ENCODE data around the gene BMP6. TPM values are rescaled to one million over a fixed set of nuclear protein-coding genes. Genes with fewer than 3 reads are reported as not detected.

The BMP6 gene
- total and polyA plus RNA-seq, 2 of the 8 experiments (the other 6 are each of a cell fraction or from before 2014, with no cell fraction given) = 2.0 to 2.1 TPM

GRCh38 chr6:7727946-7728854 is 2.3 kb downstream of the BMP6 start:
- Histone ChIP-seq H4K5ac (ENCODE audit: insufficient read length, low read depth, low read length) (no peak overlapping the region), H3K27ac (ENCODE audit: low read depth, low read length) (no peak overlapping the region), H3K79me1 (ENCODE audit: low read depth, low read length) (no peaks in the 10 kb centered on the region), H3K56ac (replicated peaks; ENCODE audit: insufficient read length, low read depth, low read length) (no peak overlapping the region), H3K4me1 (replicated peaks in 1 of 4; ENCODE audit: control insufficient read depth in 3 of 4, insufficient read depth in 4 of 4, low read length in 3 of 4) (peaks cover 9 to 20% (median 12%) of the 10 kb centered on the region in 4 experiments; a peak in 6 of 7 replicates), H3K4me3 (ENCODE audit: extremely low read depth in 1 of 4, insufficient read depth in 2 of 4, low read depth in 3 of 4, low read length in 4 of 4) (peak overlapping the region; percentile 27 to 65 (median 44); a peak in 7 of 8 replicates), H4K91ac (replicated peaks; ENCODE audit: insufficient read length, low read length) (no peak overlapping the region), H3K14ac (ENCODE audit: insufficient read length) (no peak overlapping the region), H2BK5ac (ENCODE audit: low read depth, low read length) (no peak overlapping the region), H2AFZ (ENCODE audit: low read length) (no peak overlapping the region), H3K27me3 (replicated peaks in 1 of 4; ENCODE audit: control insufficient read depth in 3 of 4, extremely low read depth in 1 of 4, insufficient read depth in 3 of 4, low read length in 3 of 4) (peaks cover 54 to 69% (median 63%) of the 10 kb centered on the region in 4 experiments), H2AK5ac (ENCODE audit: low read depth, low read length) (no peak overlapping the region), H3K4ac (replicated peaks; ENCODE audit: insufficient read length, low read depth, low read length) (no peak overlapping the region), H3K23me2 (ENCODE audit: low read depth, low read length) (peaks cover 9% of the 10 kb centered on the region), H4K8ac (ENCODE audit: extremely low read depth, insufficient read depth, low read length) (no peak overlapping the region; the same call in 1 of the 2 replicates), H4K20me1 (replicated peaks in 1 of 2; ENCODE audit: control insufficient read depth in 1 of 2, insufficient read depth in 2 of 2, low read length in 2 of 2) (peaks cover 0 to 5% of the 10 kb centered on the region in 2 experiments), H2BK15ac (ENCODE audit: low read length) (no peak overlapping the region), H3K18ac (ENCODE audit: extremely low read depth, low read length) (no peak overlapping the region), H3K23ac (ENCODE audit: insufficient read length) (no peak overlapping the region), H2BK120ac (replicated peaks; ENCODE audit: low read depth, low read length) (no peak overlapping the region), H3K79me2 (ENCODE audit: control insufficient read depth in 1 of 2, insufficient read depth in 2 of 2, low read length in 2 of 2) (no peaks in the 10 kb centered on the region), H3K4me2 (ENCODE audit: insufficient read depth in 1 of 2, low read depth in 2 of 2, low read length in 2 of 2) (peak overlapping the region; percentile 93 to 99), H2BK20ac (ENCODE audit: low read length) (no peak overlapping the region), H3K36me3 (ENCODE audit: control insufficient read depth in 2 of 4, insufficient read depth in 4 of 4, low read length in 3 of 4) (peaks cover 0 to 2% (median 0%) of the 10 kb centered on the region in 4 experiments; a peak in 1 of 8 replicates), H3K9me3 (ENCODE audit: insufficient read depth in 2 of 2, low read depth in 1 of 2, low read length in 1 of 2) (no peaks in the 10 kb centered on the region), H3K9ac (replicated peaks in 1 of 4; ENCODE audit: extremely low read depth in 1 of 4, low read depth in 3 of 4, low read length in 3 of 4) (no peak overlapping the region; a peak in 1 of 7 replicates), H2BK12ac (ENCODE audit: low read depth, low read length) (no peak overlapping the region)
- TF ChIP-seq NRF1 (IDR thresholded peaks at IDR 0.05; ENCODE audit: low read depth, low read length) (no peak), HDAC6 (IDR thresholded peaks at IDR 0.05; ENCODE audit: low read depth, low read length) (no peak), CBX8 (IDR thresholded peaks at IDR 0.05; ENCODE audit: borderline replicate concordance, low read depth, low read length) (no peak), RNF2 (IDR thresholded peaks at IDR 0.05; ENCODE audit: borderline replicate concordance, low read depth, low read length, missing control alignments, poor library complexity, severe bottlenecking) (peak; percentile 42), EZH2 (IDR thresholded peaks at IDR 0.05; ENCODE audit: low read depth, low read length, severe bottlenecking) (peak; percentile 62), SUZ12 (IDR thresholded peaks at IDR 0.05; ENCODE audit: low read length) (peak; percentile 78)
- POLR2A ChIA-PET (ENCODE audit: partially characterized antibody) = interaction anchor here (0.9 to 1.6 kb wide), 3 partner anchors 10 to 183 kb away, joined by 3 to 5 read pairs (median 3); no protein-coding TSS in a partner anchor
- WGBS, 2 experiments (ENCODE audit: extremely low coverage in 1 of 2, insufficient coverage in 1 of 2, insufficient read length in 1 of 2, insufficient replicate concordance in 2 of 2, low coverage in 1 of 2, low lambda C conversion rate in 2 of 2, missing lambda C conversion rate in 1 of 2) = 4% methylated on average over 30 of the region's 45 CpGs; no CpG with 5 or more reads in 1 of the 2 experiments
- DNase-seq (ENCODE audit: low read depth in 1 of 2, low spot score in 2 of 2) (peak in 1 of 2 experiments; percentile 77), FAIRE-seq (no peak)
- CTCF ChIA-PET (ENCODE audit: partially characterized antibody) = interaction anchor here (0.8 to 2.4 kb wide), 3 partner anchors 9 to 189 kb away, joined by 3 to 13 read pairs (median 3); no protein-coding TSS in a partner anchor

Measured in H1 (cell line).